GM06990 (cell line): ENCODE measurements around the gene RPL12.

Experiments
- DNase-seq: peaks from one replicate; pipeline ENCODE4 v3.0.0-alpha.2; 2011; ENCODE audit not compliant: insufficient read length; ENCODE audit errors: extremely low read depth
- H3K27me3 ChIP-seq: replicated peaks from 2 replicates; pipeline ENCODE4 v1.6.0; 2011; ENCODE audit warnings: low read length; ENCODE audit not compliant: control insufficient read depth, insufficient read depth
- H3K36me3 ChIP-seq: 2 replicates; pipeline ENCODE4 v1.5.1; 2011; ENCODE audit warnings: low read length; ENCODE audit not compliant: control insufficient read depth, insufficient read depth
- H3K4me3 ChIP-seq: replicated peaks from 2 replicates; pipeline ENCODE4 v1.5.1; 2011; ENCODE audit warnings: low read depth, mild to moderate bottlenecking, control low read depth, low read length
- CTCF ChIP-seq: IDR thresholded peaks from 2 replicates; pipeline ENCODE4 v1.5.1; 2011; ENCODE audit warnings: low read length, control low read depth, mild to moderate bottlenecking, inconsistent platforms; ENCODE audit not compliant: insufficient read depth, poor library complexity, severe bottlenecking

RPL12 gene

GRCh38 chr9:127418037-127418471 is 33.2 kb downstream of the RPL12 start:
- Histone ChIP-seq H3K27me3 (no peaks in the 10 kb centered on the region), H3K4me3 (no peak overlapping the region), H3K36me3 (peaks cover 2% of the 10 kb centered on the region)
- peak; percentile 38 for TF ChIP-seq CTCF
- DNase-seq: no peak

- Histone ChIP-seq H3K27me3 (no peaks in the 10 kb centered on the region), H3K36me3 (peaks cover 2% of the 10 kb centered on the region), H3K4me3 (no peak overlapping the region)
- no peak for DNase-seq
- TF ChIP-seq CTCF: no peak
Observed at GRCh38 chr9:127417131-127418036, 33.8 kb downstream of the RPL12 start.

- H3K36me3 ChIP-seq: peaks cover 2% of the 10 kb centered on the region
- no peaks in the 10 kb centered on the region for H3K27me3 ChIP-seq
- no peak for DNase-seq
- no peak overlapping the region for H3K4me3 ChIP-seq
- no peak for TF ChIP-seq CTCF
Observed at GRCh38 chr9:127415657-127416056, 35.5 kb downstream of the RPL12 start.

- Histone ChIP-seq H3K36me3 (peaks cover 2% of the 10 kb centered on the region), H3K4me3 (no peak overlapping the region), H3K27me3 (no peaks in the 10 kb centered on the region)
- no peak for TF ChIP-seq CTCF
- DNase-seq: no peak
Observed at GRCh38 chr9:127415141-127415540, 36.1 kb downstream of the RPL12 start.

- Histone ChIP-seq H3K36me3 (no peaks in the 10 kb centered on the region; the same call in 1 of the 2 replicates), H3K27me3 (no peaks in the 10 kb centered on the region), H3K4me3 (no peak overlapping the region)
- no peak for TF ChIP-seq CTCF
- no peak for DNase-seq
Observed at GRCh38 chr9:127411122-127411521, 40.1 kb downstream of the RPL12 start.
